Lung (tissue), 12 donors: ENCODE data around the gene ADAM17. TPM values are rescaled to one million over a fixed set of nuclear protein-coding genes. Genes with fewer than 3 reads are reported as not detected.

Source experiments
- ATAC-seq: fragments of 200-7000 bp; cut with Tn5 transposase; one replicate; pipeline ENCODE4 v1.9.1; 2020; ENCODE audit warnings: moderate number of reproducible peaks; ENCODE audit not compliant: insufficient read depth, low FRiP score
- DNase-seq, 3 donors: peaks; one replicate each; pipeline ENCODE4 v3.0.0-alpha.2; 2013 to 2017
- H3K27ac ChIP-seq, 2 donors: one replicate each; pipeline ENCODE4 v1.5.1; 2013; ENCODE audit warnings: mild to moderate bottlenecking in 2 of 2, moderate library complexity in 2 of 2, control low read depth in 1 of 2, inconsistent platforms in 1 of 2, low read depth in 1 of 2, low read length in 1 of 2
- H3K27me3 ChIP-seq, 3 donors: one replicate each; pipeline ENCODE4 v1.5.1; 2013; ENCODE audit warnings: low read length in 2 of 3; ENCODE audit not compliant: control insufficient read depth in 3 of 3, insufficient read depth in 3 of 3
- H3K36me3 ChIP-seq, 4 donors: one replicate each; pipeline ENCODE4 v1.5.1; 2013; ENCODE audit warnings: low read length in 4 of 4, mild to moderate bottlenecking in 1 of 4, moderate library complexity in 1 of 4; ENCODE audit not compliant: control insufficient read depth in 4 of 4, insufficient read depth in 4 of 4
- H3K4me1 ChIP-seq, 5 donors: one replicate each; pipeline ENCODE4 v1.5.1; 2013; ENCODE audit warnings: low read length in 5 of 5, mild to moderate bottlenecking in 2 of 5, moderate library complexity in 1 of 5; ENCODE audit not compliant: control insufficient read depth in 5 of 5, insufficient read depth in 5 of 5
- H3K4me3 ChIP-seq: one replicate; pipeline ENCODE4 v1.5.1; 2013; ENCODE audit warnings: mild to moderate bottlenecking, control low read depth, moderate library complexity
- H3K9ac ChIP-seq, 2 donors: one replicate each; pipeline ENCODE4 v1.5.1; 2013; ENCODE audit warnings: low read length in 2 of 2, control low read depth in 1 of 2; ENCODE audit not compliant: insufficient read depth in 1 of 2
- H3K9me3 ChIP-seq, 4 donors: one replicate each; pipeline ENCODE4 v1.5.1; 2013; ENCODE audit warnings: low read length in 3 of 4, mild to moderate bottlenecking in 1 of 4, moderate library complexity in 1 of 4; ENCODE audit not compliant: control insufficient read depth in 4 of 4, insufficient read depth in 3 of 4
- WGBS, 2 donors: extraction: QIAGEN DNeasy Blood & Tissue Kit; methylation state at CpG; one replicate each; pipeline ENCODE4 v1.1.7; 2013; 5-methylcytosine and 5-hydroxymethylcytosine counted together
- polyA plus RNA-seq, 2 donors: library from polyadenylated mRNA; stranded (reverse); fragments of 200-250 nt; gene quantifications; one replicate each; pipeline ENCODE4 v1.2.1, GENCODE V29; 2013
- total RNA-seq, 2 donors: library from RNA; depleted of rRNA in 1 of 2; stranded (reverse); fragments of >200 nt in 1 of 2; gene quantifications; one replicate each; pipeline ENCODE4 v1.2.1, GENCODE V29; 2014 to 2021
- TF ChIP-seq, protein P1 (sequence below): IDR thresholded peaks from 2 replicates; pipeline ENCODE4 v1.5.1; 2012; ENCODE audit warnings: mild to moderate bottlenecking; ENCODE audit errors: control extremely low read depth, extremely low read depth
- donor health status: control.
- donor health status: control.
- donor health status: Bipolar disorder and iron deficiency.
- donor health status: healthy.
- donor health status: DM: yes; HTN: yes; CAD: no.

Gene ADAM17
- total and polyA plus RNA-seq, 4 donors = 16.8 to 56.1 (median 41.2) TPM

DNA sequence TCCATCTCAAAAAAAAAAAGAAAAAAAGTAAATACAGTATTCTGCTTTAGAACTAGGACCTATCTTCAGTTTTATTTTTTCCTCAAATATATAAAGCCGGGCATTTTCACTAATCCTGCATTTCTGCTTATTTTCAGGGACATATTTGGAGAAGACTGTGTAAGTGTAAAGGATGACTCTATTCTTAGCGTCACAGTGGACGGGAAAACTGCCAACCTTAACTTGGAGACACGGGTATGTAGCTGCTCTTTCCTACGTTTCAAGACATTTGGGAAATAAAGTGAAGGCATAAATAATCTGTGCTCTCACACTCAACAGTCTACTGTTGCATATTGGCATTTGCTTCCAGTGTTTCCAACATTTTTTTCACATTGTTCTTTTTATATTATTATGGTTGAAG lies 84.4 kb downstream of the ADAM17 start:
- H3K27me3 ChIP-seq = no peaks in the 10 kb centered on the region
- H3K9ac ChIP-seq = no peak overlapping the region
- TF ChIP-seq, protein P1, sequence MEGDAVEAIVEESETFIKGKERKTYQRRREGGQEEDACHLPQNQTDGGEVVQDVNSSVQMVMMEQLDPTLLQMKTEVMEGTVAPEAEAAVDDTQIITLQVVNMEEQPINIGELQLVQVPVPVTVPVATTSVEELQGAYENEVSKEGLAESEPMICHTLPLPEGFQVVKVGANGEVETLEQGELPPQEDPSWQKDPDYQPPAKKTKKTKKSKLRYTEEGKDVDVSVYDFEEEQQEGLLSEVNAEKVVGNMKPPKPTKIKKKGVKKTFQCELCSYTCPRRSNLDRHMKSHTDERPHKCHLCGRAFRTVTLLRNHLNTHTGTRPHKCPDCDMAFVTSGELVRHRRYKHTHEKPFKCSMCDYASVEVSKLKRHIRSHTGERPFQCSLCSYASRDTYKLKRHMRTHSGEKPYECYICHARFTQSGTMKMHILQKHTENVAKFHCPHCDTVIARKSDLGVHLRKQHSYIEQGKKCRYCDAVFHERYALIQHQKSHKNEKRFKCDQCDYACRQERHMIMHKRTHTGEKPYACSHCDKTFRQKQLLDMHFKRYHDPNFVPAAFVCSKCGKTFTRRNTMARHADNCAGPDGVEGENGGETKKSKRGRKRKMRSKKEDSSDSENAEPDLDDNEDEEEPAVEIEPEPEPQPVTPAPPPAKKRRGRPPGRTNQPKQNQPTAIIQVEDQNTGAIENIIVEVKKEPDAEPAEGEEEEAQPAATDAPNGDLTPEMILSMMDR = no peak
- no peak overlapping the region for H3K27ac ChIP-seq
- H3K4me3 ChIP-seq = no peak overlapping the region
- H3K9me3 ChIP-seq = no peaks in the 10 kb centered on the region
- H3K4me1 ChIP-seq = peaks cover 0 to 10% (median 7%) of the 10 kb centered on the region in 5 donors
- H3K36me3 ChIP-seq = peaks cover 0 to 7% (median 4%) of the 10 kb centered on the region in 4 donors
- ATAC-seq = no peak
- 90 to 97% methylated on average over 5 of the region's 5 CpGs for WGBS, 2 donors
- no peak for DNase-seq

DNA sequence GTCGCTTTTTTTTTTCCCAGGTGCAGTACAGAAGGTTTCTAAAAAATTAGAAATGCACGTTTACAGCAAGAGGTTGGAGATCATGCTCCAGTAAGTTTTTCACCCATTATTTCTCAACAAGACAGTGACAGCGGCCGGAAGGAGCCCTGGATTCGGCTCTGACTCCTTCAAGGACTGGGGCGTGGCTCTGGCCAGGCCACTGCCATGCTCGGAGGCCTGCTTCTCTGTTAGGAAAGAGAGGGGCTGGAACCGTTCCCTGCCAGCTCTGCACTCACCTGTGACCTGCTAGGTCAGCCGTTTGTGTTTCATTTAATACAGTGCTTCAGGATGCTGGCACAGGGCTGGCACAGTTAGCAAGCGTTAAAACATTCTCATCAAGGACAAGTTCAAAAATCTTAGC lies 87.9 kb downstream of the ADAM17 start:
- DNase-seq (no peak), ATAC-seq (peak; percentile 70)
- H3K27ac ChIP-seq = no peak overlapping the region
- 76 to 84% methylated on average over 10 of the region's 10 CpGs for WGBS, 2 donors
- H3K4me1 ChIP-seq = peaks cover 0 to 2% (median 0%) of the 10 kb centered on the region in 5 donors
- no peak overlapping the region for H3K4me3 ChIP-seq
- H3K27me3 ChIP-seq = no peaks in the 10 kb centered on the region
- peaks cover 3 to 13% (median 4%) of the 10 kb centered on the region in 4 donors for H3K36me3 ChIP-seq
- H3K9me3 ChIP-seq = no peaks in the 10 kb centered on the region
- no peak overlapping the region for H3K9ac ChIP-seq
- TF ChIP-seq, protein P1 = no peak

DNA sequence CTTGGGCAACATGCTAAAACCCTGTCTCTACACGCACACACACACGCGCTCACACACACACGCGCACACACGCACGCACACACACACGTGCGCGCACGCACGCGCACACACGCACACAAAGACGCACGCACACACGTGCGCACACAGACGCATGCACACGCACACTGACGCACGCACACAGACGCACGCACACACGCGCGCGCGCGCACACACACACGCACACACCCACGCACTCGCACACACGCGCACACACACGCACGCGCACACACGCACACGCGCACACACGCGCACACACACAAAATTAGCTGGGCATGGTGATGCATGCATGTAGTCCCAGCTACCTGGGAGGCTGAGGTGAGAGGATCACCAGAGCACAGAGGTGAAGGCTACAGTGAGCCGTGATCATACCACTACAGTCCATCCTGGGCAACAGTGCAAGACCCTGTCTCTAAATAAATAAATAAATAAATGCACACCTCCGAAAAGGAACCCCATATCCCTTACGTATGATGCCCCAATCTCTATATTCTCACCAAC lies 89.4 kb downstream of the ADAM17 start:
- Histone ChIP-seq H3K27me3 (no peaks in the 10 kb centered on the region), H3K9me3 (no peaks in the 10 kb centered on the region), H3K4me1 (peaks cover 0 to 2% (median 0%) of the 10 kb centered on the region in 5 donors), H3K27ac (no peak overlapping the region), H3K36me3 (peaks cover 1 to 13% (median 6%) of the 10 kb centered on the region in 4 donors), H3K4me3 (no peak overlapping the region), H3K9ac (no peak overlapping the region)
- 88 to 94% methylated on average over 43 to 46 of the region's 46 CpGs for WGBS, 2 donors
- TF ChIP-seq, protein P1 = no peak
- no peak for ATAC-seq
- DNase-seq = no peak

DNA sequence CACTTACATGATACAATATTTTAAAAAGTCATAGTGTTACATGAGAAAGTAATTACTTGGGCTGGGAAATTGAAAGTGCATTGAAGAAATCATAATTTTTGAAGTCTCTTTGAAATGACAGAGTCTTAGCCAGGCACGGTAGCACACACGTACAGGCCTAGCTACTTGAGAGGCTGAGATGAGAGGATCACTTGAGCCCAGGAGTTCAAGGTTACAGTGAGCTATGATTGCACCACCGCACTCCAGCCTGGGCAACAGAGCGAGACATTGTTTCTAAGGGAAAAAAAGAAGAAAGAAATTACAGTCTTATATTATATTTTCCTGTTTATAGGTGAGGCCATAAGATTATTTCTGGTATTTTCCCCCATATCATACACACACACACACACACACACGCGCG lies 90.5 kb downstream of the ADAM17 start:
- peaks cover 0 to 2% (median 0%) of the 10 kb centered on the region in 5 donors for H3K4me1 ChIP-seq
- H3K27ac ChIP-seq = no peak overlapping the region
- WGBS, 2 donors = 83 to 85% methylated on average over 7 of the region's 7 CpGs
- ATAC-seq (no peak), DNase-seq (no peak)
- H3K4me3 ChIP-seq = no peak overlapping the region
- TF ChIP-seq, protein P1 = no peak
- H3K9ac ChIP-seq = no peak overlapping the region
- no peaks in the 10 kb centered on the region for H3K9me3 ChIP-seq
- H3K27me3 ChIP-seq = no peaks in the 10 kb centered on the region
- H3K36me3 ChIP-seq = peaks cover 0 to 17% (median 7%) of the 10 kb centered on the region in 4 donors
